Measurements from ENCODE around the gene TNNT2.

The TNNT2 gene

GRCh38 chr1:201346987-201347386 is 30.5 kb downstream of the TNNT2 start:
- Histone ChIP-seq H3K4me1 (ENCODE audit: control extremely low read depth in 1 of 4, control insufficient read depth in 4 of 4, insufficient read depth in 4 of 4, low read length in 3 of 4) (no peaks in the 10 kb centered on the region), H3K4me3 (ENCODE audit: control insufficient read depth in 1 of 7, extremely low read depth in 1 of 7, insufficient read depth in 4 of 7, low read depth in 2 of 7, low read length in 6 of 7) (no peak overlapping the region), H3K9me3 (ENCODE audit: control extremely low read depth in 1 of 5, control insufficient read depth in 4 of 5, insufficient read depth in 2 of 5, low read depth in 1 of 5, low read length in 4 of 5) (peaks cover 0 to 2% (median under 1%) of the 10 kb centered on the region in 5 experiments), H3K27ac (ENCODE audit: insufficient read depth in 1 of 2, low read depth in 1 of 2, low read length in 2 of 2, poor library complexity in 1 of 2, severe bottlenecking in 2 of 2) (no peak overlapping the region), H3K27me3 (replicated peaks in 2 of 5; ENCODE audit: control insufficient read depth in 4 of 5, insufficient read depth in 5 of 5, low read length in 4 of 5) (peaks cover 0 to 12% (median 9%) of the 10 kb centered on the region in 5 experiments), H3K36me3 (ENCODE audit: control insufficient read depth in 4 of 4, insufficient read depth in 4 of 4, low read length in 3 of 4) (no peaks in the 10 kb centered on the region)
- DNase-seq: no peak
- POLR2A ChIA-PET: interaction anchor here (0.6 kb wide), 1 partner anchor 172 kb away, joined by 3 read pairs; no protein-coding TSS in a partner anchor
- CTCF ChIA-PET: interaction anchor here (1.7 to 4.4 kb wide), 5 partner anchors 9 to 38 kb away, joined by 6 to 24 read pairs (median 9); no protein-coding TSS in a partner anchor
- 38% methylated on average over 2 of the region's 2 CpGs for whole genome bisulfite sequencing (ENCODE audit: insufficient coverage)

- peak; percentile 13 to 34 (median 25) for DNase-seq
- H3K27ac ChIP-seq (ENCODE audit: insufficient read depth in 1 of 2, low read depth in 1 of 2, low read length in 2 of 2, poor library complexity in 1 of 2, severe bottlenecking in 2 of 2): no peak overlapping the region
- H3K27me3 ChIP-seq (replicated peaks in 2 of 5; ENCODE audit: control insufficient read depth in 4 of 5, insufficient read depth in 5 of 5, low read length in 4 of 5): peaks cover 2 to 12% (median 7%) of the 10 kb centered on the region in 5 experiments
- H3K4me1 ChIP-seq (ENCODE audit: control extremely low read depth in 1 of 4, control insufficient read depth in 4 of 4, insufficient read depth in 4 of 4, low read length in 3 of 4): no peaks in the 10 kb centered on the region
- POLR2A ChIA-PET: interaction anchor here (0.6 kb wide), 1 partner anchor 171 kb away, joined by 3 read pairs; no protein-coding TSS in a partner anchor
- no peaks in the 10 kb centered on the region for H3K36me3 ChIP-seq (ENCODE audit: control insufficient read depth in 4 of 4, insufficient read depth in 4 of 4, low read length in 3 of 4)
- peaks cover 0 to 5% (median 3%) of the 10 kb centered on the region in 5 experiments for H3K9me3 ChIP-seq (ENCODE audit: control extremely low read depth in 1 of 5, control insufficient read depth in 4 of 5, insufficient read depth in 2 of 5, low read depth in 1 of 5, low read length in 4 of 5)
- 57% methylated on average over 4 of the region's 5 CpGs for WGBS (ENCODE audit: insufficient coverage)
- CTCF ChIA-PET: interaction anchor here (0.6 to 4.4 kb wide), 9 partner anchors 9 to 169 kb away, joined by 3 to 24 read pairs (median 9); no protein-coding TSS in a partner anchor
- H3K4me3 ChIP-seq (ENCODE audit: control insufficient read depth in 1 of 7, extremely low read depth in 1 of 7, insufficient read depth in 4 of 7, low read depth in 2 of 7, low read length in 6 of 7): no peak overlapping the region
Measured at GRCh38 chr1:201346337-201346939, 31.0 kb downstream of the TNNT2 start.

DNA sequence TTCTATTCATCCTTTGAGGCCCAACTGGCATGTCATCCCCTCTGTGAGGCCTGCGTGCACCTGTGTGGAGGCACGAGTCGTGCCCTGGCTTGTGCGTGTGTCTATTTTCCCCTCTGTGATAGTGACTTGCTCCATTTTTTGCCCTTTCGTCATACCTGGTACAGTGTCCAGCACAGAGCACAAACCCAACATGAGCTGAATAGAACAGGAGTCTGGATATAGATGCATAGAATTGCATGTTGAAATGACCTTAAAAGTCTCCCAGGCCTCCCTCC is 32.5 kb downstream of the TNNT2 start:
- Histone ChIP-seq H3K4me1 (ENCODE audit: control extremely low read depth in 1 of 4, control insufficient read depth in 4 of 4, insufficient read depth in 4 of 4, low read length in 3 of 4) (no peaks in the 10 kb centered on the region), H3K36me3 (ENCODE audit: control insufficient read depth in 4 of 4, insufficient read depth in 4 of 4, low read length in 3 of 4) (no peaks in the 10 kb centered on the region), H3K27me3 (replicated peaks in 2 of 5; ENCODE audit: control insufficient read depth in 4 of 5, insufficient read depth in 5 of 5, low read length in 4 of 5) (peaks cover 2 to 9% (median 6%) of the 10 kb centered on the region in 5 experiments), H3K9me3 (ENCODE audit: control extremely low read depth in 1 of 5, control insufficient read depth in 4 of 5, insufficient read depth in 2 of 5, low read depth in 1 of 5, low read length in 4 of 5) (peaks cover 0 to 9% (median 4%) of the 10 kb centered on the region in 5 experiments), H3K27ac (ENCODE audit: insufficient read depth in 1 of 2, low read depth in 1 of 2, low read length in 2 of 2, poor library complexity in 1 of 2, severe bottlenecking in 2 of 2) (no peak overlapping the region), H3K4me3 (ENCODE audit: control insufficient read depth in 1 of 7, extremely low read depth in 1 of 7, insufficient read depth in 4 of 7, low read depth in 2 of 7, low read length in 6 of 7) (no peak overlapping the region)
- CTCF ChIA-PET: interaction anchor here (0.9 to 2.9 kb wide), 6 partner anchors 8 to 90 kb away, joined by 3 to 10 read pairs (median 6); no protein-coding TSS in a partner anchor
- POLR2A ChIA-PET: no interaction called here
- no peak for DNase-seq
- WGBS (ENCODE audit: insufficient coverage): 100% methylated on average over 2 of the region's 5 CpGs

GRCh38 chr1:201344206-201345080 is 33.0 kb downstream of the TNNT2 start:
- Histone ChIP-seq H3K4me1 (ENCODE audit: control extremely low read depth in 1 of 4, control insufficient read depth in 4 of 4, insufficient read depth in 4 of 4, low read length in 3 of 4) (no peaks in the 10 kb centered on the region), H3K27me3 (replicated peaks in 2 of 5; ENCODE audit: control insufficient read depth in 4 of 5, insufficient read depth in 5 of 5, low read length in 4 of 5) (peaks cover 2 to 9% (median 6%) of the 10 kb centered on the region in 5 experiments), H3K4me3 (ENCODE audit: control insufficient read depth in 1 of 7, extremely low read depth in 1 of 7, insufficient read depth in 4 of 7, low read depth in 2 of 7, low read length in 6 of 7) (no peak overlapping the region), H3K36me3 (ENCODE audit: control insufficient read depth in 4 of 4, insufficient read depth in 4 of 4, low read length in 3 of 4) (no peaks in the 10 kb centered on the region), H3K9me3 (ENCODE audit: control extremely low read depth in 1 of 5, control insufficient read depth in 4 of 5, insufficient read depth in 2 of 5, low read depth in 1 of 5, low read length in 4 of 5) (peaks cover 0 to 9% (median 4%) of the 10 kb centered on the region in 5 experiments), H3K27ac (ENCODE audit: insufficient read depth in 1 of 2, low read depth in 1 of 2, low read length in 2 of 2, poor library complexity in 1 of 2, severe bottlenecking in 2 of 2) (no peak overlapping the region)
- ChIA-PET CTCF (interaction anchor here (2.3 to 2.9 kb wide), 3 partner anchors 11 to 90 kb away, joined by 9 to 10 read pairs (median 9); no protein-coding TSS in a partner anchor), POLR2A (no interaction called here)
- DNase-seq: no peak
- 87% methylated on average over 7 of the region's 7 CpGs for WGBS (ENCODE audit: insufficient coverage)

- ChIA-PET POLR2A (no interaction called here), CTCF (no interaction called here)
- DNase-seq: no peak
- peaks cover 0 to 6% (median 2%) of the 10 kb centered on the region in 5 experiments for H3K27me3 ChIP-seq (replicated peaks in 2 of 5; ENCODE audit: control insufficient read depth in 4 of 5, insufficient read depth in 5 of 5, low read length in 4 of 5)
- H3K9me3 ChIP-seq (ENCODE audit: control extremely low read depth in 1 of 5, control insufficient read depth in 4 of 5, insufficient read depth in 2 of 5, low read depth in 1 of 5, low read length in 4 of 5): peaks cover 0 to 9% (median 4%) of the 10 kb centered on the region in 5 experiments
- H3K27ac ChIP-seq (ENCODE audit: insufficient read depth in 1 of 2, low read depth in 1 of 2, low read length in 2 of 2, poor library complexity in 1 of 2, severe bottlenecking in 2 of 2): no peak overlapping the region
- H3K36me3 ChIP-seq (ENCODE audit: control insufficient read depth in 4 of 4, insufficient read depth in 4 of 4, low read length in 3 of 4): no peaks in the 10 kb centered on the region
- no peaks in the 10 kb centered on the region for H3K4me1 ChIP-seq (ENCODE audit: control extremely low read depth in 1 of 4, control insufficient read depth in 4 of 4, insufficient read depth in 4 of 4, low read length in 3 of 4)
- no CpG with 5 or more reads among the region's 1 CpG for WGBS (ENCODE audit: insufficient coverage)
- H3K4me3 ChIP-seq (ENCODE audit: control insufficient read depth in 1 of 7, extremely low read depth in 1 of 7, insufficient read depth in 4 of 7, low read depth in 2 of 7, low read length in 6 of 7): no peak overlapping the region
Measured at GRCh38 chr1:201341377-201341776, 36.1 kb downstream of the TNNT2 start.

DNA sequence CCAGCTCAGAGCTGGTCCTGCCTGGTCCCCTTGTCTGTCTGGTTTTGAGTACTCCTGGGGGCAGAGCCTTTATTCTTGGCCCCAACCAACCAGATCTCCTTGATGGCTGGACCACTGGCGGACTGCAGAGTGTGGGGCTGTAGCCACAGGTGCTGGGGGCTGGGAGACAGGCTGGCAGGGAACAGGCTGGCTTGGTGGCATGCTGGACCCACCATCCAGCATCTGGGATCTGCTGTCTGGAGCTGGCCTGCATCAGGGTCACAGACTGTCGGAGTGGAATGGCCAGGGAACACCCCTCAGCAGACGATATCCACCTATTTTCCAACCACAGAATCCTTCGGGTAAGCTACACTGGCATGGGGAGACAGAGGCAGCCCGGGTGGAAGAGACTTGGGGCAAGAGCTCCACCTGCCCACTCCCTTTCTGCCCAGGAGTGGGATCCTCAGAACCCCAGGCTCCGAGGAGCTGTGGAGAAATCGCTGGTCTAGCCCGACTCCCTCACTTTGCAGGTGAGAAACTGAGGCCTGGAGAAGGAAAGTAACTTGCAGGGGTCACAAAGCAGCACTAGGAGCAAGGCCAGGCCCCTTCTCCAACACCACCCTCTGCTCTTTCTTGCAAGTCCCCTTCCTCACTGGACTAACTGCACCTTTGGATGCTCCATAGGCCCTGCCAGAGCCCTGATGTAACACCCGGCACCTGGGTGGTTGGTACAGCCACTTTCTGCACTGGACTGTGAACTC is 40.6 kb downstream of the TNNT2 start:
- Histone ChIP-seq H3K4me3 (ENCODE audit: control insufficient read depth in 1 of 7, extremely low read depth in 1 of 7, insufficient read depth in 4 of 7, low read depth in 2 of 7, low read length in 6 of 7) (no peak overlapping the region), H3K27me3 (replicated peaks in 2 of 5; ENCODE audit: control insufficient read depth in 4 of 5, insufficient read depth in 5 of 5, low read length in 4 of 5) (peaks cover 0 to 5% (median 1%) of the 10 kb centered on the region in 5 experiments), H3K9me3 (ENCODE audit: control extremely low read depth in 1 of 5, control insufficient read depth in 4 of 5, insufficient read depth in 2 of 5, low read depth in 1 of 5, low read length in 4 of 5) (peaks cover 0 to 8% (median 2%) of the 10 kb centered on the region in 5 experiments), H3K27ac (ENCODE audit: insufficient read depth in 1 of 2, low read depth in 1 of 2, low read length in 2 of 2, poor library complexity in 1 of 2, severe bottlenecking in 2 of 2) (no peak overlapping the region), H3K4me1 (ENCODE audit: control extremely low read depth in 1 of 4, control insufficient read depth in 4 of 4, insufficient read depth in 4 of 4, low read length in 3 of 4) (no peaks in the 10 kb centered on the region), H3K36me3 (ENCODE audit: control insufficient read depth in 4 of 4, insufficient read depth in 4 of 4, low read length in 3 of 4) (no peaks in the 10 kb centered on the region)
- 100% methylated on average over 4 of the region's 9 CpGs for WGBS (ENCODE audit: insufficient coverage)
- DNase-seq: no peak
- CTCF ChIA-PET: interaction anchor here (1.0 to 1.5 kb wide), 2 partner anchors 9 to 25 kb away, joined by 4 to 5 read pairs; no protein-coding TSS in a partner anchor
- POLR2A ChIA-PET: no interaction called here
